Colonic mucosa (tissue), 4 donors: Measurements from ENCODE around the gene GSN. TPM values are rescaled to one million over a fixed set of nuclear protein-coding genes. Genes with fewer than 3 reads are reported as not detected.
A peak's percentile ranks its signal among the peaks of the same experiment; 100 is the strongest.

Experiments used
- DNase-seq: peaks from one replicate; pipeline ENCODE4 v3.0.0-alpha.2; 2020
- H3K27ac ChIP-seq: fragments of 200-600 bp; one replicate; pipeline ENCODE4 v1.8.0; 2021
- H3K27me3 ChIP-seq: fragments of 200-600 bp; one replicate; pipeline ENCODE4 v1.8.0; 2021
- H3K36me3 ChIP-seq: fragments of 200-600 bp; one replicate; pipeline ENCODE4 v1.8.0; 2021
- H3K4me1 ChIP-seq: fragments of 200-600 bp; one replicate; pipeline ENCODE4 v1.8.0; 2021; ENCODE audit warnings: mild to moderate bottlenecking
- H3K4me3 ChIP-seq: fragments of 200-600 bp; one replicate; pipeline ENCODE4 v1.8.0; 2021
- H3K9ac ChIP-seq, 2 donors: one replicate each; pipeline ENCODE4 v1.7.0; 2013; ENCODE audit warnings: control low read depth in 2 of 2, low read depth in 2 of 2, low read length in 2 of 2
- H3K9me3 ChIP-seq: fragments of 200-600 bp; one replicate; pipeline ENCODE4 v1.8.0; 2021
- intact Hi-C: fragments of 100-400 bp; cut with DNase I; formaldehyde crosslinking; loops from one replicate; pipeline ENCODE4 v1.14.1; 2022
- total RNA-seq, 2 donors: library from RNA; stranded (reverse); fragmentation: NEBNext Ultra II Directional in 1 of 2; extraction: Animal tissue kit (Norgen Biotek cat#: 25700) in 1 of 2; gene quantifications; one replicate each; pipeline ENCODE4 v1.2.1, GENCODE V29; 2021
- TF ChIP-seq, protein P1 (sequence below): fragments of 200-600 bp; IDR thresholded peaks from one replicate; pipeline ENCODE4 v1.8.0; 2022; ENCODE audit warnings: antibody characterized with exemption, mild to moderate bottlenecking
- donor health status: healthy.
- donor health status: DM: no; HTN: no; CAD: no.
- donor health status: DM: no; HTN: no; CAD: no.

Gene GSN
- total RNA-seq, 2 donors from 2014 or later, result 413 to 553 TPM

- peaks cover 17% of the 10 kb centered on the region for H3K4me1 ChIP-seq
- intact Hi-C loops, result no loop called here
- H3K9ac ChIP-seq, result no peak overlapping the region
Observed at GRCh38 chr9:121373011-121373729, 105.2 kb downstream of the GSN start.

DNA sequence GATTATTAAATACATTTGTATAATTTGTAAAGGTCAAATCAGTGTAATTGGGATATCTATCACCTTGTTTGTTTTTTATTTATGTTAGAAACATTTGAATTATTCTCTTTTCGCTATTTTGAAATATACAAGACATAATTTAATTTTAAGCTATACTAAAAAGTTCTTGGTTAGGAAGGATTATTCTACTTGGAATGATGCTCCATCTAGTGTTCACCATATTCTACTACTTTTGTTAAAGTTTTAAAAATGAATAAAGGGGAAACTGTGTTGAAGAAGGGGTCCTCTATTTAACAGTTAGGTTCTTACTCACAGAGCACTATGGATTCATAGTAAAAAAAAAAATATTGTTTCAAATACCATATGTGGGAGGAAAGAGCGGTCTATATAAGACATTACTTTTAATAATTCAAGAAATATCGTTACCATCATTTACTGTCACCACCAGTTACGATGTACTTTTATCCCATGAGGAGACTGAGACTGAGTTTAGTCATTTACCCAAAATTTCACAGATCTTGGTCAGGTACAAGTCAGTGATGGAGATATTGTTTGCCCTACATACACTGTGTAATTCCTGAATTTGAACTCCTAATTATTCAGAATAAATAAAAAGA is 108.4 kb downstream of the GSN start:
- Histone ChIP-seq H3K36me3 (no peaks in the 10 kb centered on the region), H3K27ac (no peak overlapping the region), H3K27me3 (no peaks in the 10 kb centered on the region), H3K4me3 (no peak overlapping the region), H3K9ac (no peak overlapping the region), H3K9me3 (no peaks in the 10 kb centered on the region), H3K4me1 (peaks cover 17% of the 10 kb centered on the region)
- TF ChIP-seq, protein P1, sequence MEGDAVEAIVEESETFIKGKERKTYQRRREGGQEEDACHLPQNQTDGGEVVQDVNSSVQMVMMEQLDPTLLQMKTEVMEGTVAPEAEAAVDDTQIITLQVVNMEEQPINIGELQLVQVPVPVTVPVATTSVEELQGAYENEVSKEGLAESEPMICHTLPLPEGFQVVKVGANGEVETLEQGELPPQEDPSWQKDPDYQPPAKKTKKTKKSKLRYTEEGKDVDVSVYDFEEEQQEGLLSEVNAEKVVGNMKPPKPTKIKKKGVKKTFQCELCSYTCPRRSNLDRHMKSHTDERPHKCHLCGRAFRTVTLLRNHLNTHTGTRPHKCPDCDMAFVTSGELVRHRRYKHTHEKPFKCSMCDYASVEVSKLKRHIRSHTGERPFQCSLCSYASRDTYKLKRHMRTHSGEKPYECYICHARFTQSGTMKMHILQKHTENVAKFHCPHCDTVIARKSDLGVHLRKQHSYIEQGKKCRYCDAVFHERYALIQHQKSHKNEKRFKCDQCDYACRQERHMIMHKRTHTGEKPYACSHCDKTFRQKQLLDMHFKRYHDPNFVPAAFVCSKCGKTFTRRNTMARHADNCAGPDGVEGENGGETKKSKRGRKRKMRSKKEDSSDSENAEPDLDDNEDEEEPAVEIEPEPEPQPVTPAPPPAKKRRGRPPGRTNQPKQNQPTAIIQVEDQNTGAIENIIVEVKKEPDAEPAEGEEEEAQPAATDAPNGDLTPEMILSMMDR, result no peak
- DNase-seq, result no peak
- intact Hi-C loops, result loop anchor here (2.0 kb wide), 1 partner anchor 56 kb away; no protein-coding TSS in a partner anchor

More at GRCh38 chr9:121373011-121373729, 105.2 kb downstream of the GSN start:
- no peak overlapping the region for H3K4me3 ChIP-seq
- peak; percentile 49 for DNase-seq
- H3K27me3 ChIP-seq, result no peaks in the 10 kb centered on the region
- H3K27ac ChIP-seq, result peak overlapping the region; percentile 59
- H3K36me3 ChIP-seq, result no peaks in the 10 kb centered on the region
- TF ChIP-seq, protein P1, result no peak
- H3K9me3 ChIP-seq, result no peaks in the 10 kb centered on the region

DNA sequence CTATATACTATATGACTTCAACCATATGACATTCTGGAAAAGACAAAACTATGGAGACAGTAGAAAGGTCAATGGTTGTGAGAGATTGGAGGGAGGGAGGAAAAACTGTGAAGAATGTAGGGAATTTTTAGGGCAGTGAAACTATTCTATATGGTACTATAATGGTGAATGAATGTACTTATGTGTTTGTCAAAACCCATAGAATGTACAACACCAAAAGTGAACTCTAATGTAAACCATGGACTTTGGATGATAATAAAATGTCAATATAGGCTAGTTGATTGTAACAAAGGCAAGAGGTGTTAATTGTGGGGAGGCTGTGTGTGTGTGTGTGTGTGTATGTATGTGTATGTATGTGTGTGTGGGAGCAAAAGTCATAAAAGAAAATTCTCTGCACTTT is 112.9 kb downstream of the GSN start:
- Histone ChIP-seq H3K9ac (no peak overlapping the region), H3K36me3 (no peaks in the 10 kb centered on the region), H3K4me3 (no peak overlapping the region), H3K9me3 (no peaks in the 10 kb centered on the region), H3K4me1 (no peaks in the 10 kb centered on the region), H3K27ac (peak overlapping the region; percentile 24), H3K27me3 (no peaks in the 10 kb centered on the region)
- intact Hi-C loops, result no loop called here
- DNase-seq, result no peak
- TF ChIP-seq, protein P1, result no peak

Other genes with a start within 250 kb of the GSN start
- 1 to 10 TPM; 1.5 to 1.6 TPM for gene C5, start 217.9 kb upstream of the GSN start, total RNA-seq
- gene CNTRL, start 193.2 kb upstream of the GSN start, total RNA-seq, result 10 to 100 TPM in 1 of 2 donors, 1 to 10 TPM in 1; 6.1 to 11.3 TPM
- 100 to 1,000 TPM in 1 of 2 donors, 10 to 100 TPM in 1; 78.5 to 108 TPM for gene RAB14, start 66.3 kb upstream of the GSN start, total RNA-seq
- gene STOM, start 102.1 kb downstream of the GSN start, total RNA-seq, result 100 to 1,000 TPM in 1 of 2 donors, 10 to 100 TPM in 1; 58.7 to 110 TPM
- gene GGTA1, start 231.7 kb downstream of the GSN start, total RNA-seq, result 1 to 10 TPM in 1 of 2 donors, under 1 TPM in 1; 0.94 to 4.2 TPM